Neural progenitor cell (in vitro differentiated cells): ENCODE results near the gene CAPS2.

Experiments used
- CTCF ChIP-seq: fragments of 200-600 bp; sonication (generic); IDR thresholded peaks from 2 replicates; pipeline ENCODE4 v1.5.1; 2017; ENCODE audit warnings: antibody characterized with exemption, mild to moderate bottlenecking
- EZH2 ChIP-seq: fragments of 200-600 bp; sonication (generic); IDR thresholded peaks from 2 replicates; pipeline ENCODE4 v1.6.1; 2017; ENCODE audit warnings: antibody characterized with exemption, mild to moderate bottlenecking, moderate library complexity

GRCh38 chr12:75236206-75236605, 93.9 kb downstream of the CAPS2 start:
- TF ChIP-seq CTCF (no peak), EZH2 (no peak)
